ENCODE results near the gene SYS1.

DNA sequence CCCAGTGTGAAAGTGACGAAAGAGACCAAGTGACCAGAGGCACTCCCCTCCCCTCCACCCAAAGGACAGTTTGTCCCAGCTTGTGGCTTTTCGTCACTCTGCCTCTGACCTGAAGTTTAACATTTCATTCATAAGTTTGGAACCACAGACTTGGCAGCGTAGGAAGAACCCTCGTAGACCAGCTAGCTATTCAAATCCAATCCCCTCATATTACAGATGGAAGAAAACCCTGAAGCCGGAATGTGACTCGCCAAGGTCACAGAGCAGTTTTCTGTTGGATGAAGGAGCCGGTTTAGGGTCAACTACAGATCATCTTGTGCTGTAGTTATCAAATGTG lies 3.9 kb upstream of the SYS1 start:
- TF ChIP-seq SMC3 (IDR thresholded peaks at IDR 0.05; ENCODE audit: low read depth, low read length), result no peak
- TF ChIP-seq, protein P1, sequence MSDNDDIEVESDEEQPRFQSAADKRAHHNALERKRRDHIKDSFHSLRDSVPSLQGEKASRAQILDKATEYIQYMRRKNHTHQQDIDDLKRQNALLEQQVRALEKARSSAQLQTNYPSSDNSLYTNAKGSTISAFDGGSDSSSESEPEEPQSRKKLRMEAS (IDR thresholded peaks at IDR 0.05; ENCODE audit: low read depth), result no peak
- no peak for TF ChIP-seq YY1 (IDR thresholded peaks at IDR 0.05; ENCODE audit: low read depth)
- TF ChIP-seq ELF1 (IDR thresholded peaks at IDR 0.05), result no peak
- no peak for TF ChIP-seq EP300 (IDR thresholded peaks at IDR 0.05; ENCODE audit: borderline replicate concordance in 1 of 2, low read depth in 1 of 2, low read length in 1 of 2)
- TF ChIP-seq RXRA (IDR thresholded peaks at IDR 0.05; ENCODE audit: borderline replicate concordance, low read depth), result no peak
- no peak for TF ChIP-seq CTCF (IDR thresholded peaks at IDR 0.05)
- TF ChIP-seq GATA2 (CRISPR knock-in tag; IDR thresholded peaks at IDR 0.05), result no peak
